Measurements from ENCODE around the gene LAMA4.

DNA sequence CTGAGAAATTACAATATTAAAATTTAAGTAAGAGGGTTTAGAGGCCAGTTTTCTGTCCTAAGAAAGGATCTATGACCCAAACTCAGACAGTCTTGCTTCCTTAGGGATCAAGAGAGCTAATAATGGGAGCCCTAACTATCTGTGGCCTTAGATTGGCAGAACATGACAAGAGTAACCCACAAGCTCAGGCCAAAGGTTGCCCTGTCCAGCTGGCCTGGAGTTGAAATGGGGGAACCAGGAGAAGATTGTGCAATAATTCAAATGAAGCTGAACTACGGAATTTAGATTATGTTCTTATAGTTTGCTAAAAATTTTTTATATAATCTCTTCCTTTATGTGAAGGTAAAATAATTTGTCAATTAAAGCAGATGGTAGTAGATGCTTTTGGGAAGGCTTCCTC lies 26.4 kb downstream of the LAMA4 start:
- TF ChIP-seq POLR2A (IDR thresholded peaks at IDR 0.05; ENCODE audit: low read depth, low read length) (no peak), POLR2AphosphoS5 (IDR thresholded peaks at IDR 0.05; ENCODE audit: low read depth, low read length) (no peak), POU2F2 (IDR thresholded peaks at IDR 0.05; ENCODE audit: low read depth, low read length) (no peak), PAX5 (IDR thresholded peaks at IDR 0.05; ENCODE audit: insufficient read depth, low read length, severe bottlenecking) (no peak)
